HUES64 (cell line): ENCODE measurements around the gene PLPPR3.
"Not testable (repeated sequence)": the region's sequence is repeated elsewhere in the genome, so short reads cannot be mapped to it uniquely, and the experiment has no call there.

Source experiments
- H3K27ac ChIP-seq: 2 replicates; pipeline ENCODE4 v1.7.0; 2013; ENCODE audit warnings: low read depth, low read length, inconsistent platforms
- H3K27me3 ChIP-seq: 2 replicates; pipeline ENCODE4 v1.6.1; 2013; ENCODE audit warnings: mild to moderate bottlenecking, low read length; ENCODE audit not compliant: insufficient read depth
- H3K36me3 ChIP-seq: 2 replicates; pipeline ENCODE4 v1.6.1; 2013; ENCODE audit warnings: mild to moderate bottlenecking, low read length; ENCODE audit not compliant: insufficient read depth
- H3K4me1 ChIP-seq: 2 replicates; pipeline ENCODE4 v1.6.1; 2013; ENCODE audit warnings: mild to moderate bottlenecking, low read length, moderate library complexity; ENCODE audit not compliant: insufficient read depth
- H3K4me3 ChIP-seq: 2 replicates; pipeline ENCODE4 v1.5.1; 2013; ENCODE audit warnings: mild to moderate bottlenecking, low read length, moderate library complexity
- H3K9ac ChIP-seq: 2 replicates; pipeline ENCODE4 v1.6.1; 2013; ENCODE audit warnings: mild to moderate bottlenecking, low read depth, low read length
- H3K9me3 ChIP-seq: 2 replicates; pipeline ENCODE4 v1.6.1; 2013; ENCODE audit warnings: low read depth, low read length; ENCODE audit not compliant: insufficient read depth
- WGBS: fragments of 150-250, 120-280 bp; methylation state at CpG from one replicate; pipeline ENCODE4 v1.1.7; 2013; ENCODE audit warnings: missing lambda C conversion rate; 5-methylcytosine and 5-hydroxymethylcytosine counted together

Gene PLPPR3

GRCh38 chr19:823565-824121, 1.9 kb upstream of the PLPPR3 start:
- peaks cover 5% of the 10 kb centered on the region; the same call in 1 of the 2 replicates for H3K4me1 ChIP-seq
- no peaks in the 10 kb centered on the region for H3K9me3 ChIP-seq
- H3K9ac ChIP-seq: no peak overlapping the region
- H3K4me3 ChIP-seq: no peak overlapping the region
- no peaks in the 10 kb centered on the region for H3K27me3 ChIP-seq
- 66% methylated on average over 12 of the region's 12 CpGs for WGBS
- no peak overlapping the region for H3K27ac ChIP-seq
- no peaks in the 10 kb centered on the region for H3K36me3 ChIP-seq

- H3K4me3 ChIP-seq: peak overlapping the region; percentile 61
- H3K9ac ChIP-seq: peak overlapping the region; percentile 69
- peaks cover 8% of the 10 kb centered on the region; the same call in 1 of the 2 replicates for H3K36me3 ChIP-seq
- H3K9me3 ChIP-seq: no peaks in the 10 kb centered on the region
- under 1% methylated on average over 64 of the region's 64 CpGs for WGBS
- H3K27me3 ChIP-seq: no peaks in the 10 kb centered on the region
- H3K27ac ChIP-seq: peak overlapping the region; percentile 55
- H3K4me1 ChIP-seq: peaks cover 5% of the 10 kb centered on the region; the same call in 1 of the 2 replicates
Observed at GRCh38 chr19:821231-821824, 427 bp downstream of the PLPPR3 start.

- not testable (repeated sequence) for H3K27ac ChIP-seq, H3K9ac ChIP-seq, H3K27me3 ChIP-seq, H3K4me3 ChIP-seq, H3K4me1 ChIP-seq, H3K9me3 ChIP-seq
- H3K36me3 ChIP-seq: peaks cover 15% of the 10 kb centered on the region; the same call in 1 of the 2 replicates
- 96% methylated on average over 5 of the region's 5 CpGs for WGBS
Observed at GRCh38 chr19:820212-820611, 1.5 kb downstream of the PLPPR3 start.

- H3K4me1 ChIP-seq: no peaks in the 10 kb centered on the region
- H3K27ac ChIP-seq: no peak overlapping the region
- no peak overlapping the region for H3K9ac ChIP-seq
- 92% methylated on average over 2 of the region's 2 CpGs for WGBS
- no peaks in the 10 kb centered on the region for H3K9me3 ChIP-seq
- no peaks in the 10 kb centered on the region for H3K27me3 ChIP-seq
- no peak overlapping the region for H3K4me3 ChIP-seq
- peaks cover 30% of the 10 kb centered on the region for H3K36me3 ChIP-seq
Observed at GRCh38 chr19:816500-816857, 5.3 kb downstream of the PLPPR3 start.

- H3K4me1 ChIP-seq: no peaks in the 10 kb centered on the region
- WGBS: 93% methylated on average over 13 of the region's 13 CpGs
- H3K27me3 ChIP-seq: no peaks in the 10 kb centered on the region
- no peak overlapping the region for H3K27ac ChIP-seq
- no peak overlapping the region for H3K9ac ChIP-seq
- no peaks in the 10 kb centered on the region for H3K9me3 ChIP-seq
- peaks cover 35% of the 10 kb centered on the region for H3K36me3 ChIP-seq
- no peak overlapping the region for H3K4me3 ChIP-seq
Observed at GRCh38 chr19:815775-816499, 5.8 kb downstream of the PLPPR3 start.

GRCh38 chr19:815079-815774, 6.5 kb downstream of the PLPPR3 start:
- no peaks in the 10 kb centered on the region for H3K27me3 ChIP-seq
- H3K9me3 ChIP-seq: no peaks in the 10 kb centered on the region
- H3K27ac ChIP-seq: no peak overlapping the region
- peaks cover 42% of the 10 kb centered on the region for H3K36me3 ChIP-seq
- H3K4me3 ChIP-seq: no peak overlapping the region
- WGBS: 96% methylated on average over 47 of the region's 47 CpGs
- no peaks in the 10 kb centered on the region for H3K4me1 ChIP-seq
- H3K9ac ChIP-seq: no peak overlapping the region

GRCh38 chr19:814152-815078, 7.3 kb downstream of the PLPPR3 start:
- Histone ChIP-seq H3K9me3 (no peaks in the 10 kb centered on the region), H3K27me3 (no peaks in the 10 kb centered on the region), H3K4me3 (no peak overlapping the region), H3K36me3 (peaks cover 50% of the 10 kb centered on the region), H3K9ac (no peak overlapping the region), H3K4me1 (no peaks in the 10 kb centered on the region), H3K27ac (no peak overlapping the region)
- WGBS: 93% methylated on average over 49 of the region's 49 CpGs

- WGBS: 96% methylated on average over 87 of the region's 87 CpGs
- H3K9ac ChIP-seq: no peak overlapping the region
- H3K27ac ChIP-seq: no peak overlapping the region
- H3K27me3 ChIP-seq: no peaks in the 10 kb centered on the region
- no peak overlapping the region for H3K4me3 ChIP-seq
- H3K4me1 ChIP-seq: no peaks in the 10 kb centered on the region
- peaks cover 59% of the 10 kb centered on the region for H3K36me3 ChIP-seq
- H3K9me3 ChIP-seq: no peaks in the 10 kb centered on the region
Observed at GRCh38 chr19:813219-814151, 8.3 kb downstream of the PLPPR3 start.

GRCh38 chr19:812747-813218, 9.0 kb downstream of the PLPPR3 start:
- WGBS: 95% methylated on average over 72 of the region's 72 CpGs
- H3K27me3 ChIP-seq: no peaks in the 10 kb centered on the region
- H3K4me1 ChIP-seq: no peaks in the 10 kb centered on the region
- H3K9me3 ChIP-seq: no peaks in the 10 kb centered on the region
- no peak overlapping the region for H3K9ac ChIP-seq
- no peak overlapping the region for H3K4me3 ChIP-seq
- peaks cover 65% of the 10 kb centered on the region for H3K36me3 ChIP-seq
- H3K27ac ChIP-seq: no peak overlapping the region
